GM10266 (cell line): ENCODE data around the gene TSPAN1.

Experiments used
- DNase-seq: peaks from one replicate; pipeline ENCODE4 v3.0.0; 2012; ENCODE audit errors: extremely low spot score
- TF ChIP-seq, protein P1 (sequence below): IDR thresholded peaks from 2 replicates; pipeline ENCODE4 v1.5.1; 2012; ENCODE audit warnings: mild to moderate bottlenecking, low read depth; ENCODE audit not compliant: control insufficient read depth, insufficient read depth; ENCODE audit errors: missing control alignments

The TSPAN1 gene

DNA sequence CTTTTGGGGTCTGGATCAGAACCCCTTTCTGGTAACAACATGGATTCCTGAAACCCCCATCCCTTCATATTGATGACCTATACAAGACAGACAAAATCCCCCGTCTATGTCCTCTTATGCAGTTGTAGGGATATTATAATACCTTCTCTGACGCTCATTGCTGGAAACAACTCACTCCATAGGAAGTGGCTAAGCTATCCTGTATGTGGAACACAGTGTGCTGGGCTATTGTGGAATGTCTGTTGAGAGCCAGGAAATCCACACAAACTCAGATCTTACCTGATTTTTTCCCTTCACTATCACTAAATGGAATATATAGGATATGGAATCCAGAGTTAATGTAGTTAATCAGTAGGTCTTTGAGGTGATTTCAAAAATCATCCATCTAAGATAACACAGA is 24.8 kb upstream of the TSPAN1 start:
- no peak for DNase-seq

DNA sequence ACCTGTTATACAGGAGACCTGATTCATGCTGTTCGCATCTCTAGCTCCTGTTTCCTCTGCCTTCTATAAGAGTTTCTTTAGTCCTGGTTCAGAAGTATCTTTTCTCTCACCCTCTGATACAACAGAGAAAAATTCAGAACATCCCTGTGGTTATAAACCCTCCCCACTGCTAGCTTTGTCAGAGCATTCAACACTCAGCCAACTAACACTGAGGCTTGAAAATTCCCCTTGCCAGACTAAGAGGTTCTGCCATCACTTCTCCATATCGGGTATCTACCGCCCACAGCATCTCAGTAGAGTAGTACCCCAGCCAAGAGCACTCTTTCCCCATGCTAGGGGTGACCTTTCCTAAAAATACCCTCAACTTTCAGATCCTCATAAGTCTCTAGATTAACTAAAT is 22.9 kb upstream of the TSPAN1 start:
- no peak for DNase-seq
- TF ChIP-seq, protein P1, sequence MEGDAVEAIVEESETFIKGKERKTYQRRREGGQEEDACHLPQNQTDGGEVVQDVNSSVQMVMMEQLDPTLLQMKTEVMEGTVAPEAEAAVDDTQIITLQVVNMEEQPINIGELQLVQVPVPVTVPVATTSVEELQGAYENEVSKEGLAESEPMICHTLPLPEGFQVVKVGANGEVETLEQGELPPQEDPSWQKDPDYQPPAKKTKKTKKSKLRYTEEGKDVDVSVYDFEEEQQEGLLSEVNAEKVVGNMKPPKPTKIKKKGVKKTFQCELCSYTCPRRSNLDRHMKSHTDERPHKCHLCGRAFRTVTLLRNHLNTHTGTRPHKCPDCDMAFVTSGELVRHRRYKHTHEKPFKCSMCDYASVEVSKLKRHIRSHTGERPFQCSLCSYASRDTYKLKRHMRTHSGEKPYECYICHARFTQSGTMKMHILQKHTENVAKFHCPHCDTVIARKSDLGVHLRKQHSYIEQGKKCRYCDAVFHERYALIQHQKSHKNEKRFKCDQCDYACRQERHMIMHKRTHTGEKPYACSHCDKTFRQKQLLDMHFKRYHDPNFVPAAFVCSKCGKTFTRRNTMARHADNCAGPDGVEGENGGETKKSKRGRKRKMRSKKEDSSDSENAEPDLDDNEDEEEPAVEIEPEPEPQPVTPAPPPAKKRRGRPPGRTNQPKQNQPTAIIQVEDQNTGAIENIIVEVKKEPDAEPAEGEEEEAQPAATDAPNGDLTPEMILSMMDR: no peak

More for the DNA sequence above, 24.8 kb upstream of the TSPAN1 start:
- TF ChIP-seq, protein P1: no peak

- no peak for DNase-seq
- TF ChIP-seq, protein P1: no peak
These were observed 21.7 kb upstream of the TSPAN1 start for GRCh38 chr1:46153228-46153627.

GRCh38 chr1:46153732-46154131 is 21.2 kb upstream of the TSPAN1 start:
- DNase-seq: no peak
- TF ChIP-seq, protein P1: no peak

DNA sequence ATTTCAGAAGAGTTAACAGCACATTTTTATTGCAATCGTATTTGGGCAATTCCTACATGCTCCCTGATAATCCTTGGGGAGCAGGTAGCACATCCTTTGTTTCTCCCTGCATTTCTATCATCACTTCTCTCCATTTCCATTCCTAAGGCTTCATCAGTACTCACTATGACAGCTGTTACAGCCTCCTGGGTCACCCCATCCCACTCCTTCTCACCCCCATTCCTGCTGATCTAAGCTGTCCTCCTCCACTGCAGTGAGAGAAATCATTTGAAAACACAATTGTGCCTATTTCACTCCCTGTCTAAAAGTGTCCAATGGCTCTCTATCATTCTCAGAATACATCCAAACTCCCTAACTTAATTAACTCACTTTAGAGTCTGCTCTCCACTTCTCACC is 17.0 kb upstream of the TSPAN1 start:
- DNase-seq: no peak
- TF ChIP-seq, protein P1: no peak

DNA sequence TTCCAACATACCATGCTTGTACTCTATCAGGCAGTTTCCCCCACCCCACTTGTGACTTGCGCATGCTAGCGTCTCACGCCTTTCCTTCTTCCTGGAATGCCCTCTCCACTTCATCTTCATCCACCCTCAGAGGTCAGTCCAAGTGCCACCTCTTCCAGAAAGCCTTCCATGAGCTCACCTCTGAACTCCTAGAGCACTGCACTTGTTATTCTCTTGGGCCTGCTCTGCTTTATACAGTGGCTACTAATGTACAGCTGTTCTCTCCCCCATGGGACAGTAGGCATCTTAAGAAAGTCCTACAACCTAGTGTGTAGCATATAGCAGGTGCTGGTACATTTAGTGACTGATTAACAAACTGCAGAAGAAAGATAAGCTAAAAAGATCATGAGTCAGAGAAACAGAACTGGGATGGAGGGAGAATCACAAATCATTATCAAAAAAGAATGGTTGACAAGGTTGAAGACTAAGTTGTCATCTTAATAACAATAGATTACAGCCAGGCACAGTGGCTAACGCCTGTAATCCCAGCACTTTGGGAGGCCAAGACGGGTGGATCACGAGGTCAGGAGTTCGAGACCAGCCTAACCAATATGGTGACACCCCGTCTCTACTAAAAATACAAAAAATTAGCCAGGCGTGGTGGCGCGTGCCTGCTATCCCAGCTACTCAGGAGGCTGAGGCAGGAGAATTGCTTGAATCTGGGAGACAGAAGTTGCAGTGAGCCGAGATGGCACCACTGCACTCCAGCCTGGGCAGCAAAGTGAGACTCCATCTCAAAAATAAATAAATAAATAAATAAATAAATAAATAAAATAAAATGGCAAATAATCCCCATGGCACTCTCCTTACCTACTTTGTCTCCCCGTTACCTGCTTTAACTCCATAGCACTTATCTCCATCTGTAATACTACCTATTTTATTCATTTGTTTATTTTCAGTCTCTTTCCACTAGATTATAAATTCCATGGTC is 16.3 kb upstream of the TSPAN1 start:
- DNase-seq: no peak
- TF ChIP-seq, protein P1: no peak

GRCh38 chr1:46159516-46159915 is 15.4 kb upstream of the TSPAN1 start:
- DNase-seq: no peak
- TF ChIP-seq, protein P1: no peak
